Right lobe of liver (tissue), 4 donors: Measurements from ENCODE around the gene RARB.

Experiments
- POLR2A ChIP-seq: fragments of 450-650 bp; IDR thresholded peaks from one replicate; pipeline ENCODE4 v1.6.1; 2017; ENCODE audit warnings: antibody characterized with exemption, mild to moderate bottlenecking
- TF ChIP-seq, protein P1 (sequence below), 4 donors: fragments of 200-600 bp in 3 of 4; fragments of 450-650 bp in 1 of 4; IDR thresholded peaks; one replicate each; pipeline versions ENCODE4 v1.5.1 to v1.8.0; 2016 to 2022; ENCODE audit warnings: antibody characterized with exemption in 4 of 4, mild to moderate bottlenecking in 2 of 4
- donor health status: DM: no; HTN: no; CAD: no.
- donor health status: DM: no; HTN: no; CAD: no.
- donor health status: DM: no; HTN: yes; CAD: no.

DNA sequence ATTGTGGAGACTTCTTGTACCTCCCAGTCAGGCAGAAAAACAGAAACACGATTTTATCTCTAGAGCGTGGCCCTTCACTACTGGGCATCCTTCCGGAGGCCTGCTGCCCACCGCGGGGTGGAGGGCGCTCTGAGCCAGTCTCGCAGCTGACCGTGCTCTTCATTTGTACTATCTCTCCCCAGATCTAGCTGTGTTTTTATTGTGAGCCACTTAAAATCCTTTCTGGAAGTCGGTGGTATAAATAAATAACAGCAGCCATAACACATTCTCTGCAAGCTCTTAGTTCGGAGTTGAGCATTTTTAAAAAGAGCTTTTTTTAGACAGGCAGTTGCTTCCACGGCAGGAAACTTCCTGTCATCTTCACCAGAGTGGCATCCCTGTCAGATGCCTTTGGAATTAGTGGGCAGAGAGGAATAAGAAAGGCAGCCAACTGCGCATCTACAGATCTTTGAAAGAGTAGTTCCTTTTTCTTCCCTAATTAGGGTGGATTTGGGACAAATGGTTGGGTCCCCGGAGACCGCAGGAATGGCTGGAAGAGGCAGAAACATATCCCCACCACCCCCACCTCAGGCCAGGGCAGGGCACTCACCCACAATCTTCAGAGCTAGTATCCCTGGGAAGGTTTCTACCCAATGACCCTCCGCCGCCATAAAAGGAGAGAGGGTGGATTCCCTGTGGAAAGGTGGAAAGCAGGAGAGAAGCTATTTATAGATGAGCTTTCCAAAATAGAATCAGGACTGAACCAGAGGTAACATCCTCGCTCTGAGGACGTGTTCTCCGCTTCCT is 145.5 kb downstream of the RARB start:
- TF ChIP-seq POLR2A = no peak
- TF ChIP-seq, protein P1, sequence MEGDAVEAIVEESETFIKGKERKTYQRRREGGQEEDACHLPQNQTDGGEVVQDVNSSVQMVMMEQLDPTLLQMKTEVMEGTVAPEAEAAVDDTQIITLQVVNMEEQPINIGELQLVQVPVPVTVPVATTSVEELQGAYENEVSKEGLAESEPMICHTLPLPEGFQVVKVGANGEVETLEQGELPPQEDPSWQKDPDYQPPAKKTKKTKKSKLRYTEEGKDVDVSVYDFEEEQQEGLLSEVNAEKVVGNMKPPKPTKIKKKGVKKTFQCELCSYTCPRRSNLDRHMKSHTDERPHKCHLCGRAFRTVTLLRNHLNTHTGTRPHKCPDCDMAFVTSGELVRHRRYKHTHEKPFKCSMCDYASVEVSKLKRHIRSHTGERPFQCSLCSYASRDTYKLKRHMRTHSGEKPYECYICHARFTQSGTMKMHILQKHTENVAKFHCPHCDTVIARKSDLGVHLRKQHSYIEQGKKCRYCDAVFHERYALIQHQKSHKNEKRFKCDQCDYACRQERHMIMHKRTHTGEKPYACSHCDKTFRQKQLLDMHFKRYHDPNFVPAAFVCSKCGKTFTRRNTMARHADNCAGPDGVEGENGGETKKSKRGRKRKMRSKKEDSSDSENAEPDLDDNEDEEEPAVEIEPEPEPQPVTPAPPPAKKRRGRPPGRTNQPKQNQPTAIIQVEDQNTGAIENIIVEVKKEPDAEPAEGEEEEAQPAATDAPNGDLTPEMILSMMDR (IDR thresholded peaks at IDR 0.05) = no peak
